ENCODE data around the gene PCDHB10. TPM values are rescaled to one million over a fixed set of nuclear protein-coding genes. Genes with fewer than 3 reads are reported as not detected.

The PCDHB10 gene
- total RNA-seq, 1 experiment from 2014 or later: 2.8 TPM

- Histone ChIP-seq H3K36me3 (ENCODE audit: insufficient read depth, low read length, poor library complexity, severe bottlenecking) (no peaks in the 10 kb centered on the region), H3K27ac (ENCODE audit: low read depth, low read length, poor library complexity, severe bottlenecking) (no peak overlapping the region), H3K4me1 (ENCODE audit: insufficient read depth, low read length, poor library complexity, severe bottlenecking) (no peaks in the 10 kb centered on the region), H3K27me3 (replicated peaks; ENCODE audit: insufficient read depth, low read depth, low read length, poor library complexity) (no peaks in the 10 kb centered on the region), H3K9me3 (ENCODE audit: low read depth, low read length, poor library complexity, severe bottlenecking) (peaks cover 49% of the 10 kb centered on the region), H3K4me3 (ENCODE audit: low read depth, low read length, poor library complexity, severe bottlenecking) (no peak overlapping the region)
- intact Hi-C loops (cut with micrococcal nuclease; ENCODE audit: unreplicated experiment): no loop called here
- no peak for DNase-seq (ENCODE audit: low spot score)
- no TSS peak for BruUV-seq (replicated peaks)
- CTCF ChIA-PET: no interaction called here
- TF ChIP-seq CTCF (conservative IDR thresholded peaks at IDR 0.05; ENCODE audit: low read depth, low read length): no peak
- no peak for TF ChIP-seq EZH2 (IDR thresholded peaks at IDR 0.05; ENCODE audit: borderline replicate concordance, low read depth, low read length, poor library complexity, severe bottlenecking)
- POLR2A ChIA-PET (ENCODE audit: low non-redundant PET): no interaction called here
These were observed 49.3 kb downstream of the PCDHB10 start for GRCh38 chr5:141241496-141241895.

Other genes with a start within 250 kb of the PCDHB10 start
- gene PCDHAC2, start 225.9 kb upstream of the PCDHB10 start, total RNA-seq (2021): 6.8 and 7.1 TPM in 2 replicates
- gene PCDHB1, start 141.0 kb upstream of the PCDHB10 start, total RNA-seq (2021): 0.04 and 0.06 TPM in 2 replicates
- 31.3 and 35.0 TPM in 2 replicates for gene PCDHB2, start 97.7 kb upstream of the PCDHB10 start, total RNA-seq (2021)
- 2.6 and 4.9 TPM in 2 replicates for gene PCDHB3, start 91.9 kb upstream of the PCDHB10 start, total RNA-seq (2021)
- gene PCDHB4, start 70.5 kb upstream of the PCDHB10 start, total RNA-seq (2021): 2.4 and 2.7 TPM in 2 replicates
- gene PCDHB5, start 57.1 kb upstream of the PCDHB10 start, total RNA-seq (2021): 21.0 and 23.6 TPM in 2 replicates
- 7.3 and 9.1 TPM in 2 replicates for gene PCDHB6, start 42.3 kb upstream of the PCDHB10 start, total RNA-seq (2021)
- gene PCDHB7, start 19.7 kb upstream of the PCDHB10 start, total RNA-seq (2021): 2.0 and 2.3 TPM in 2 replicates
- 7.7 and 8.5 TPM in 2 replicates for gene PCDHB8, start 14.6 kb upstream of the PCDHB10 start, total RNA-seq (2021)
- 11.3 and 12.8 TPM in 2 replicates for gene PCDHB16, start 10.0 kb upstream of the PCDHB10 start, total RNA-seq (2021)
- gene PCDHB9, start 5.2 kb upstream of the PCDHB10 start, total RNA-seq (2021): 5.6 and 7.9 TPM in 2 replicates
- 14.2 and 15.3 TPM in 2 replicates for gene PCDHB11, start 7.3 kb downstream of the PCDHB10 start, total RNA-seq (2021)
- 5.1 and 6.7 TPM in 2 replicates for gene PCDHB12, start 16.4 kb downstream of the PCDHB10 start, total RNA-seq (2021)
- gene PCDHB13, start 21.6 kb downstream of the PCDHB10 start, total RNA-seq (2021): 1.8 and 2.5 TPM in 2 replicates
- 6.9 and 7.4 TPM in 2 replicates for gene PCDHB14, start 31.0 kb downstream of the PCDHB10 start, total RNA-seq (2021)
- 1.2 and 2.3 TPM in 2 replicates for gene PCDHB15, start 53.0 kb downstream of the PCDHB10 start, total RNA-seq (2021)
- 0.88 and 1.0 TPM in 2 replicates for gene SLC25A2, start 111.7 kb downstream of the PCDHB10 start, total RNA-seq (2021)
- 73.4 and 78.3 TPM in 2 replicates for gene TAF7, start 128.4 kb downstream of the PCDHB10 start, total RNA-seq (2021)
- gene PCDHGA1, start 138.2 kb downstream of the PCDHB10 start, total RNA-seq (2021): 2.2 and 2.3 TPM in 2 replicates
- 1.5 and 1.8 TPM in 2 replicates for gene PCDHGA2, start 146.4 kb downstream of the PCDHB10 start, total RNA-seq (2021)
- gene PCDHGA3, start 151.5 kb downstream of the PCDHB10 start, total RNA-seq (2021): 0.85 and 0.97 TPM in 2 replicates
- gene PCDHGB1, start 157.7 kb downstream of the PCDHB10 start, total RNA-seq (2021): 7.6 TPM in 2 replicates
- gene PCDHGA4, start 162.7 kb downstream of the PCDHB10 start, total RNA-seq (2021): 2.9 and 3.5 TPM in 2 replicates
- 6.2 and 6.5 TPM in 2 replicates for gene PCDHGB2, start 167.6 kb downstream of the PCDHB10 start, total RNA-seq (2021)
- 2.4 and 2.6 TPM in 2 replicates for gene PCDHGA5, start 171.8 kb downstream of the PCDHB10 start, total RNA-seq (2021)
- gene PCDHGB3, start 177.9 kb downstream of the PCDHB10 start, total RNA-seq (2021): 3.3 and 3.4 TPM in 2 replicates
- gene PCDHGA6, start 181.5 kb downstream of the PCDHB10 start, total RNA-seq (2021): 20.2 and 21.6 TPM in 2 replicates
- 9.6 and 10.9 TPM in 2 replicates for gene PCDHGA7, start 190.4 kb downstream of the PCDHB10 start, total RNA-seq (2021)
- gene PCDHGB4, start 195.3 kb downstream of the PCDHB10 start, total RNA-seq (2021): 2.5 and 3.3 TPM in 2 replicates
- gene PCDHGA8, start 200.3 kb downstream of the PCDHB10 start, total RNA-seq (2021): 2.2 and 2.6 TPM in 2 replicates
- gene PCDHGB5, start 205.6 kb downstream of the PCDHB10 start, total RNA-seq (2021): 43.3 and 45.0 TPM in 2 replicates
- 5.0 and 6.6 TPM in 2 replicates for gene PCDHGA9, start 210.4 kb downstream of the PCDHB10 start, total RNA-seq (2021)
- gene PCDHGB6, start 215.7 kb downstream of the PCDHB10 start, total RNA-seq (2021): 4.5 and 4.6 TPM in 2 replicates
- gene PCDHGA10, start 220.6 kb downstream of the PCDHB10 start, total RNA-seq (2021): 3.6 TPM in 2 replicates
- gene PCDHGB7, start 225.3 kb downstream of the PCDHB10 start, total RNA-seq (2021): 3.7 and 4.0 TPM in 2 replicates
- 34.9 and 35.5 TPM in 2 replicates for gene PCDHGA11, start 228.7 kb downstream of the PCDHB10 start, total RNA-seq (2021)
- gene PCDHGA12, start 238.2 kb downstream of the PCDHB10 start, total RNA-seq (2021): 3.5 and 3.6 TPM in 2 replicates